Mucosa of rectum (tissue), 2 donors: ENCODE data around the gene GJB3.

Experiments used
- H3K27ac ChIP-seq, 2 donors: one replicate each; pipeline ENCODE4 v1.7.0; 2013; ENCODE audit warnings: inconsistent platforms in 2 of 2, low read depth in 2 of 2, low read length in 2 of 2
- H3K27me3 ChIP-seq, 2 donors: one replicate each; pipeline ENCODE4 v1.7.0; 2013; ENCODE audit warnings: low read length in 2 of 2; ENCODE audit not compliant: control insufficient read depth in 2 of 2, insufficient read depth in 2 of 2
- H3K36me3 ChIP-seq, 2 donors: one replicate each; pipeline ENCODE4 v1.7.0; 2013; ENCODE audit warnings: low read length in 2 of 2; ENCODE audit not compliant: control insufficient read depth in 2 of 2, insufficient read depth in 2 of 2
- H3K4me1 ChIP-seq, 2 donors: one replicate each; pipeline ENCODE4 v1.7.0; 2013; ENCODE audit warnings: low read length in 2 of 2, mild to moderate bottlenecking in 1 of 2; ENCODE audit not compliant: control insufficient read depth in 2 of 2, insufficient read depth in 2 of 2
- H3K4me3 ChIP-seq, 2 donors: one replicate each; pipeline ENCODE4 v1.7.0; 2013; ENCODE audit warnings: low read length in 2 of 2
- H3K9ac ChIP-seq, 2 donors: one replicate each; pipeline ENCODE4 v1.7.0; 2013; ENCODE audit warnings: low read length in 2 of 2, low read depth in 1 of 2, mild to moderate bottlenecking in 1 of 2
- H3K9me3 ChIP-seq, 2 donors: one replicate each; pipeline ENCODE4 v1.7.0; 2013; ENCODE audit warnings: low read length in 2 of 2; ENCODE audit not compliant: control insufficient read depth in 2 of 2
- donor health status: healthy.
- donor health status: Normal muscosa, but diverticular disease.

GJB3 gene

GRCh38 chr1:34785231-34785874 lies 4.3 kb downstream of the GJB3 start:
- peaks cover 26 to 39% of the 10 kb centered on the region in 2 donors for H3K4me1 ChIP-seq
- no peaks in the 10 kb centered on the region for H3K9me3 ChIP-seq
- H3K27me3 ChIP-seq, result peaks cover 10 to 22% of the 10 kb centered on the region in 2 donors
- peaks cover 3 to 6% of the 10 kb centered on the region in 2 donors for H3K36me3 ChIP-seq
- no peak overlapping the region for H3K27ac ChIP-seq
- no peak overlapping the region for H3K9ac ChIP-seq
- no peak overlapping the region for H3K4me3 ChIP-seq

GRCh38 chr1:34785875-34786470 lies 5.0 kb downstream of the GJB3 start:
- peaks cover 26 to 36% of the 10 kb centered on the region in 2 donors for H3K4me1 ChIP-seq
- no peak overlapping the region for H3K27ac ChIP-seq
- H3K4me3 ChIP-seq, result no peak overlapping the region
- H3K27me3 ChIP-seq, result peaks cover 8 to 22% of the 10 kb centered on the region in 2 donors
- H3K36me3 ChIP-seq, result peaks cover 3 to 6% of the 10 kb centered on the region in 2 donors
- H3K9ac ChIP-seq, result no peak overlapping the region
- no peaks in the 10 kb centered on the region for H3K9me3 ChIP-seq

- Histone ChIP-seq H3K4me3 (no peak overlapping the region), H3K27ac (peak overlapping the region; percentile 15 to 52), H3K9ac (no peak overlapping the region), H3K36me3 (peaks cover 3 to 6% of the 10 kb centered on the region in 2 donors), H3K27me3 (peaks cover 9 to 24% of the 10 kb centered on the region in 2 donors), H3K4me1 (peaks cover 26 to 36% of the 10 kb centered on the region in 2 donors), H3K9me3 (no peaks in the 10 kb centered on the region)
Measured at GRCh38 chr1:34786521-34787325, 5.7 kb downstream of the GJB3 start.

GRCh38 chr1:34787461-34788420 lies 6.7 kb downstream of the GJB3 start:
- no peak overlapping the region for H3K4me3 ChIP-seq
- no peak overlapping the region for H3K9ac ChIP-seq
- H3K27ac ChIP-seq, result no peak overlapping the region
- H3K9me3 ChIP-seq, result no peaks in the 10 kb centered on the region
- peaks cover 3 to 6% of the 10 kb centered on the region in 2 donors for H3K36me3 ChIP-seq
- peaks cover 22 to 30% of the 10 kb centered on the region in 2 donors for H3K4me1 ChIP-seq
- peaks cover 9 to 22% of the 10 kb centered on the region in 2 donors for H3K27me3 ChIP-seq

GRCh38 chr1:34790985-34791384 lies 10.0 kb downstream of the GJB3 start:
- no peak overlapping the region for H3K4me3 ChIP-seq
- no peak overlapping the region for H3K9ac ChIP-seq
- peaks cover 17 to 25% of the 10 kb centered on the region in 2 donors for H3K27me3 ChIP-seq
- no peaks in the 10 kb centered on the region for H3K36me3 ChIP-seq
- no peaks in the 10 kb centered on the region for H3K9me3 ChIP-seq
- H3K27ac ChIP-seq, result no peak overlapping the region
- H3K4me1 ChIP-seq, result peaks cover 13 to 16% of the 10 kb centered on the region in 2 donors

- H3K27me3 ChIP-seq, result peaks cover 17 to 21% of the 10 kb centered on the region in 2 donors
- no peak overlapping the region for H3K4me3 ChIP-seq
- no peak overlapping the region for H3K27ac ChIP-seq
- H3K9me3 ChIP-seq, result no peaks in the 10 kb centered on the region
- H3K4me1 ChIP-seq, result peaks cover 4 to 8% of the 10 kb centered on the region in 2 donors
- no peaks in the 10 kb centered on the region for H3K36me3 ChIP-seq
- no peak overlapping the region for H3K9ac ChIP-seq
Measured at GRCh38 chr1:34792424-34792823, 11.4 kb downstream of the GJB3 start.

GRCh38 chr1:34792868-34793727 lies 12.1 kb downstream of the GJB3 start, which contains the start of gene GJA4:
Gene GJA4, plus strand, starts transcription at chr1:34792999. Its CDS starts 1,215 bp downstream, at chr1:34794214.
- H3K9ac ChIP-seq, result peak within 1 kb of the TSS in 1 of 2 donors; percentile 34
- peaks cover 17 to 21% of the 10 kb centered on the region in 2 donors for H3K27me3 ChIP-seq
- peak within 1 kb of the TSS; percentile 28 to 33 for H3K4me3 ChIP-seq
- peaks cover 0 to under 1% of the 10 kb centered on the region in 2 donors for H3K4me1 ChIP-seq
- H3K36me3 ChIP-seq, result no peaks in the 10 kb centered on the region
- no peaks in the 10 kb centered on the region for H3K9me3 ChIP-seq
- H3K27ac ChIP-seq, result peak within 1 kb of the TSS in 1 of 2 donors; percentile 21

GRCh38 chr1:34794001-34794789 lies 13.2 kb downstream of the GJB3 start:
- Histone ChIP-seq H3K4me3 (peak overlapping the region in 1 of 2 donors; percentile 33), H3K9ac (no peak overlapping the region)

More at GRCh38 chr1:34794001-34794789, 13.2 kb downstream of the GJB3 start:
- Histone ChIP-seq H3K27me3 (peaks cover 17% of the 10 kb centered on the region in 2 donors), H3K27ac (no peak overlapping the region), H3K36me3 (no peaks in the 10 kb centered on the region), H3K9me3 (no peaks in the 10 kb centered on the region), H3K4me1 (no peaks in the 10 kb centered on the region)
